CD14-positive monocyte (primary cell): ENCODE data around the gene POU2AF3. TPM values are rescaled to one million over a fixed set of nuclear protein-coding genes. Genes with fewer than 3 reads are reported as not detected.

Experiments used
- DNase-seq, 3 donors: peaks; one replicate each; pipeline ENCODE4 v3.0.0-alpha.2; 2011 to 2022
- H2AFZ ChIP-seq: 2 replicates; pipeline ENCODE4 v1.6.0; 2012; ENCODE audit warnings: mild to moderate bottlenecking, low read depth, low read length, inconsistent platforms; ENCODE audit not compliant: insufficient read depth, poor library complexity, severe bottlenecking
- H3K27ac ChIP-seq, 2 donors: 1 replicate in 1 of 2; 2 replicates in 1 of 2; pipeline ENCODE4 v1.5.1; 2012 to 2013; ENCODE audit warnings: low read length in 2 of 2, control low read depth in 1 of 2, inconsistent platforms in 1 of 2, low read depth in 1 of 2, mild to moderate bottlenecking in 1 of 2
- H3K27me3 ChIP-seq, 2 donors: one replicate each; pipeline versions ENCODE4 v1.6.0 to v1.6.1; 2011 to 2013; ENCODE audit warnings: low read length in 2 of 2; ENCODE audit not compliant: control insufficient read depth in 2 of 2, insufficient read depth in 2 of 2
- H3K36me3 ChIP-seq, 2 donors: replicated peaks in 1 of 2; 1 replicate in 1 of 2; 2 replicates in 1 of 2; pipeline versions ENCODE4 v1.5.1 to v1.6.1; 2012 to 2013; ENCODE audit warnings: low read length in 2 of 2, control low read depth in 1 of 2, inconsistent platforms in 1 of 2, mild to moderate bottlenecking in 1 of 2; ENCODE audit not compliant: insufficient read depth in 2 of 2, control insufficient read depth in 1 of 2
- H3K4me1 ChIP-seq, 2 donors: 1 replicate in 1 of 2; 2 replicates in 1 of 2; pipeline versions ENCODE4 v1.5.1 to v1.6.1; 2012 to 2013; ENCODE audit warnings: low read length in 2 of 2, control low read depth in 1 of 2, inconsistent platforms in 1 of 2, mild to moderate bottlenecking in 1 of 2, moderate library complexity in 1 of 2; ENCODE audit not compliant: insufficient read depth in 2 of 2, control insufficient read depth in 1 of 2
- H3K4me2 ChIP-seq: replicated peaks from 2 replicates; pipeline ENCODE3; 2012; ENCODE audit warnings: low read length, moderate library complexity, mild to moderate bottlenecking; ENCODE audit not compliant: poor library complexity, severe bottlenecking; ENCODE audit errors: extremely low read depth
- H3K4me3 ChIP-seq, 3 experiments: fragments of 200-600 bp in 1 of 3; sonication (generic) in 1 of 3; replicated peaks in 1 of 3; 1 replicate in 2 of 3; 2 replicates in 1 of 3; pipeline ENCODE4 v1.5.1; 2011 to 2013; ENCODE audit warnings: low read length in 3 of 3, mild to moderate bottlenecking in 3 of 3, control low read depth in 2 of 3, low read depth in 2 of 3, inconsistent platforms in 1 of 3, moderate library complexity in 1 of 3
- H3K79me2 ChIP-seq: 2 replicates; pipeline ENCODE4 v1.6.0; 2012; ENCODE audit warnings: mild to moderate bottlenecking, control low read depth, inconsistent platforms, low read length, moderate library complexity; ENCODE audit not compliant: insufficient read depth
- H3K9ac ChIP-seq: 2 replicates; pipeline ENCODE4 v1.6.0; 2017; ENCODE audit warnings: low read length, mild to moderate bottlenecking; ENCODE audit not compliant: insufficient read depth, poor library complexity, severe bottlenecking
- H3K9me3 ChIP-seq, 2 donors: replicated peaks in 1 of 2; 1 replicate in 1 of 2; 2 replicates in 1 of 2; pipeline versions ENCODE4 v1.5.1 to v1.6.1; 2012 to 2013; ENCODE audit warnings: low read length in 2 of 2, control low read depth in 1 of 2; ENCODE audit not compliant: control insufficient read depth in 1 of 2, insufficient read depth in 1 of 2
- H4K20me1 ChIP-seq: 2 replicates; pipeline ENCODE4 v1.6.0; 2012; ENCODE audit warnings: mild to moderate bottlenecking, low read length, control low read depth, moderate library complexity; ENCODE audit not compliant: insufficient read depth
- H3K27ac Mint-ChIP-seq, 7 donors: one replicate each; pipeline ENCODE4 v1.8.0; 2020; ENCODE audit warnings: mild to moderate bottlenecking in 7 of 7, mixed read lengths in 7 of 7, moderate library complexity in 6 of 7, inconsistent platforms in 2 of 7
- H3K27me3 Mint-ChIP-seq, 3 donors: one replicate each; pipeline ENCODE4 v1.8.0; 2021 to 2022; ENCODE audit warnings: low read depth in 3 of 3, mild to moderate bottlenecking in 3 of 3, mixed read lengths in 3 of 3, moderate library complexity in 3 of 3, inconsistent platforms in 1 of 3
- H3K36me3 Mint-ChIP-seq, 2 donors: one replicate each; pipeline ENCODE4 v1.8.0; 2020; ENCODE audit warnings: mixed read lengths in 2 of 2, inconsistent platforms in 1 of 2, mild to moderate bottlenecking in 1 of 2
- H3K4me1 Mint-ChIP-seq: one replicate; pipeline ENCODE4 v1.8.0; 2020; ENCODE audit warnings: mild to moderate bottlenecking, mixed read lengths
- H3K4me3 Mint-ChIP-seq, 2 donors: one replicate each; pipeline ENCODE4 v1.8.0; 2020; ENCODE audit warnings: mild to moderate bottlenecking in 2 of 2, mixed read lengths in 2 of 2, moderate library complexity in 1 of 2
- H3K9me3 Mint-ChIP-seq, 7 donors: one replicate each; pipeline ENCODE4 v1.8.0; 2020 to 2022; ENCODE audit warnings: mixed read lengths in 7 of 7, mild to moderate bottlenecking in 6 of 7, moderate library complexity in 6 of 7, inconsistent platforms in 2 of 7
- WGBS: methylation state at CpG from one replicate; pipeline ENCODE4 v1.1.5; 2013; ENCODE audit warnings: missing lambda C conversion rate; ENCODE audit not compliant: insufficient coverage; 5-methylcytosine and 5-hydroxymethylcytosine counted together
- intact Hi-C, 2 donors: fragments of 100-400 bp; cut with micrococcal nuclease; formaldehyde crosslinking; loops; one replicate each; pipeline versions ENCODE4 v1.15.0 to v1.15.1; 2023
- polyA plus RNA-seq, 3 donors: library from polyadenylated mRNA; depleted of rRNA in 1 of 3; unstranded in 2 of 3; stranded (reverse) in 1 of 3; fragments of 300-500 nt in 2 of 3; fragments of >200 nt in 1 of 3; fragmentation: Illumina TruSeq in 2 of 3; gene quantifications; 1 replicate in 2 of 3; 2 replicates in 1 of 3; pipeline ENCODE4 v1.2.3, GENCODE V29; 2012 to 2021
- TF ChIP-seq, protein P1 (sequence below): fragments of 200-600 bp; IDR thresholded peaks from one replicate; pipeline ENCODE4 v1.8.0; 2022; ENCODE audit warnings: antibody characterized with exemption, mild to moderate bottlenecking

POU2AF3 gene
- polyA plus RNA-seq, 3 donors, result not detected

- H3K27ac ChIP-seq, result no peak overlapping the region
- Mint-ChIP-seq H3K9me3 (no peaks in the 10 kb centered on the region), H3K27ac (no peak overlapping the region), H3K4me1 (no peaks in the 10 kb centered on the region), H3K4me3 (no peak overlapping the region), H3K36me3 (no peaks in the 10 kb centered on the region), H3K27me3 (peaks cover 0 to 7% (median 0%) of the 10 kb centered on the region in 3 donors)
- no peak for DNase-seq
- H3K27me3 ChIP-seq, result no peaks in the 10 kb centered on the region
- no peak overlapping the region for H3K4me2 ChIP-seq
- 80% methylated on average over 1 of the region's 6 CpGs for WGBS
- intact Hi-C loops, result no loop called here
- no peaks in the 10 kb centered on the region for H3K4me1 ChIP-seq
- H3K79me2 ChIP-seq, result no peaks in the 10 kb centered on the region
- no peaks in the 10 kb centered on the region for H3K9me3 ChIP-seq
- H3K36me3 ChIP-seq, result no peaks in the 10 kb centered on the region
- H3K4me3 ChIP-seq, result no peak overlapping the region
- no peak overlapping the region for H3K9ac ChIP-seq
- no peaks in the 10 kb centered on the region for H4K20me1 ChIP-seq
- no peak overlapping the region for H2AFZ ChIP-seq
- TF ChIP-seq, protein P1, sequence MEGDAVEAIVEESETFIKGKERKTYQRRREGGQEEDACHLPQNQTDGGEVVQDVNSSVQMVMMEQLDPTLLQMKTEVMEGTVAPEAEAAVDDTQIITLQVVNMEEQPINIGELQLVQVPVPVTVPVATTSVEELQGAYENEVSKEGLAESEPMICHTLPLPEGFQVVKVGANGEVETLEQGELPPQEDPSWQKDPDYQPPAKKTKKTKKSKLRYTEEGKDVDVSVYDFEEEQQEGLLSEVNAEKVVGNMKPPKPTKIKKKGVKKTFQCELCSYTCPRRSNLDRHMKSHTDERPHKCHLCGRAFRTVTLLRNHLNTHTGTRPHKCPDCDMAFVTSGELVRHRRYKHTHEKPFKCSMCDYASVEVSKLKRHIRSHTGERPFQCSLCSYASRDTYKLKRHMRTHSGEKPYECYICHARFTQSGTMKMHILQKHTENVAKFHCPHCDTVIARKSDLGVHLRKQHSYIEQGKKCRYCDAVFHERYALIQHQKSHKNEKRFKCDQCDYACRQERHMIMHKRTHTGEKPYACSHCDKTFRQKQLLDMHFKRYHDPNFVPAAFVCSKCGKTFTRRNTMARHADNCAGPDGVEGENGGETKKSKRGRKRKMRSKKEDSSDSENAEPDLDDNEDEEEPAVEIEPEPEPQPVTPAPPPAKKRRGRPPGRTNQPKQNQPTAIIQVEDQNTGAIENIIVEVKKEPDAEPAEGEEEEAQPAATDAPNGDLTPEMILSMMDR, result no peak
Measured at GRCh38 chr11:111347002-111347722, 48.8 kb downstream of the POU2AF3 start.

GRCh38 chr11:111347723-111348115 is 49.4 kb downstream of the POU2AF3 start:
- no peak overlapping the region for H3K4me3 Mint-ChIP-seq
- TF ChIP-seq, protein P1, result no peak
- no peak overlapping the region for H3K4me2 ChIP-seq

More at GRCh38 chr11:111347723-111348115, 49.4 kb downstream of the POU2AF3 start:
- Mint-ChIP-seq H3K27me3 (peaks cover 0 to 6% (median 1%) of the 10 kb centered on the region in 3 donors), H3K27ac (no peak overlapping the region), H3K36me3 (no peaks in the 10 kb centered on the region), H3K9me3 (peaks cover 0 to under 1% (median 0%) of the 10 kb centered on the region in 7 donors), H3K4me1 (no peaks in the 10 kb centered on the region)
- Histone ChIP-seq H3K4me1 (no peaks in the 10 kb centered on the region), H3K27me3 (no peaks in the 10 kb centered on the region), H3K4me3 (no peak overlapping the region), H2AFZ (no peak overlapping the region), H3K9me3 (no peaks in the 10 kb centered on the region), H3K9ac (no peak overlapping the region), H3K36me3 (no peaks in the 10 kb centered on the region), H3K79me2 (no peaks in the 10 kb centered on the region), H4K20me1 (no peaks in the 10 kb centered on the region), H3K27ac (no peak overlapping the region)
- WGBS, result 72% methylated on average over 3 of the region's 3 CpGs
- intact Hi-C loops, result no loop called here
- DNase-seq, result no peak
